Panc1 (cell line): ENCODE results near the gene CNOT1. TPM values are rescaled to one million over a fixed set of nuclear protein-coding genes. Genes with fewer than 3 reads are reported as not detected.

ENCODE experiments used
- ATAC-seq: fragments of 200-7000 bp; cut with Tn5 transposase; 2 replicates; pipeline ENCODE4 v1.9.1; 2020; ENCODE audit warnings: mild to moderate bottlenecking, moderate library complexity
- BruUV-seq: library from RNA; stranded (reverse); fragments of 400-500 nt; replicated peaks from 2 replicates; lab custom pipeline; 2021; lab: Mats Ljungman, UMichigan
- CTCF ChIA-PET: fragments of 300-600 bp; sonication (Branson Sonifier 250); formaldehyde crosslinking; loops from one replicate; lab custom pipeline; 2022; ENCODE audit warnings: antibody characterized with exemption; lab: Charles Lee
- POLR2A ChIA-PET: fragments of 300-600 bp; sonication (Branson Sonifier 250); formaldehyde crosslinking; loops from one replicate; lab custom pipeline; 2022; ENCODE audit warnings: antibody characterized with exemption; lab: Charles Lee
- DNase-seq: peaks from one replicate; pipeline ENCODE4 v3.0.0-alpha.2; 2010; ENCODE audit warnings: low read depth, low spot score
- H3K27ac ChIP-seq: 2 replicates; pipeline ENCODE4 v1.5.1; 2011; ENCODE audit warnings: mild to moderate bottlenecking, low read length, inconsistent platforms
- H3K27me3 ChIP-seq: fragments of 200-500 bp; sonication (Bioruptor generic); 2 replicates; pipeline ENCODE4 v1.6.0; 2014; ENCODE audit warnings: low read length, inconsistent platforms; ENCODE audit not compliant: control insufficient read depth, insufficient read depth
- H3K36me3 ChIP-seq: fragments of 200-500 bp; sonication (Bioruptor generic); 2 replicates; pipeline ENCODE4 v1.5.1; 2014; ENCODE audit warnings: inconsistent platforms, mild to moderate bottlenecking, low read length, moderate library complexity; ENCODE audit not compliant: control insufficient read depth, insufficient read depth
- H3K4me1 ChIP-seq: 2 replicates; pipeline ENCODE4 v1.5.1; 2011; ENCODE audit warnings: inconsistent platforms, mild to moderate bottlenecking, low read length, moderate library complexity; ENCODE audit not compliant: control insufficient read depth, insufficient read depth
- H3K4me3 ChIP-seq, 2 experiments: 2 replicates each; pipeline ENCODE4 v1.5.1; 2011 to 2012; ENCODE audit warnings: low read depth in 2 of 2, low read length in 2 of 2, mild to moderate bottlenecking in 2 of 2, inconsistent platforms in 1 of 2, moderate library complexity in 1 of 2
- H3K9me3 ChIP-seq: fragments of 200-500 bp; sonication (Bioruptor generic); 2 replicates; pipeline ENCODE4 v1.5.1; 2014; ENCODE audit warnings: low read depth, mild to moderate bottlenecking, inconsistent platforms, low read length, moderate library complexity; ENCODE audit not compliant: control insufficient read depth, insufficient read depth
- POLR2AphosphoS5 ChIP-seq: IDR thresholded peaks from 2 replicates; pipeline ENCODE4 v1.6.1; 2012; ENCODE audit warnings: mild to moderate bottlenecking, low read depth, low read length, moderate library complexity
- SIN3A ChIP-seq: IDR thresholded peaks from 2 replicates; pipeline ENCODE4 v1.6.1; 2012; ENCODE audit warnings: low read depth, mild to moderate bottlenecking, low read length, moderate library complexity, borderline replicate concordance; ENCODE audit not compliant: insufficient read depth
- TCF7L2 ChIP-seq: IDR thresholded peaks from 2 replicates; pipeline ENCODE4 v1.6.1; 2011; ENCODE audit warnings: mild to moderate bottlenecking, low read depth, low read length, inconsistent platforms
- in situ Hi-C: cut with HindIII; loops from 2 replicates; pipeline ENCODE4 v1.10.0; 2016; ENCODE audit warnings: low sequenced_read_pairs, low pct_unique_long_range_greater_than_20kb
- intact Hi-C: fragments of 100-400 bp; cut with micrococcal nuclease; formaldehyde crosslinking; loops from one replicate; pipeline ENCODE4 v1.10.0; 2022; ENCODE audit not compliant: unreplicated experiment
- total RNA-seq: library from RNA; stranded (reverse); gene quantifications from one replicate; pipeline ENCODE4 v1.2.1, GENCODE V29; 2021; ENCODE audit not compliant: unreplicated experiment
- TF ChIP-seq, protein P1 (sequence below), 2 experiments: IDR thresholded peaks; 2 replicates each; pipeline ENCODE4 v1.6.1; 2011 to 2012; ENCODE audit warnings: low read depth in 2 of 2, control low read depth in 1 of 2, low read length in 1 of 2, mild to moderate bottlenecking in 1 of 2, moderate library complexity in 1 of 2; ENCODE audit not compliant: insufficient read depth in 1 of 2
- TF ChIP-seq, protein P2 (sequence below): fragments of 450-650 bp; IDR thresholded peaks from 2 replicates; pipeline ENCODE4 v1.5.1; 2017; ENCODE audit warnings: mild to moderate bottlenecking

Gene CNOT1
- total RNA-seq, 1 experiment from 2014 or later, result 170 TPM

DNA sequence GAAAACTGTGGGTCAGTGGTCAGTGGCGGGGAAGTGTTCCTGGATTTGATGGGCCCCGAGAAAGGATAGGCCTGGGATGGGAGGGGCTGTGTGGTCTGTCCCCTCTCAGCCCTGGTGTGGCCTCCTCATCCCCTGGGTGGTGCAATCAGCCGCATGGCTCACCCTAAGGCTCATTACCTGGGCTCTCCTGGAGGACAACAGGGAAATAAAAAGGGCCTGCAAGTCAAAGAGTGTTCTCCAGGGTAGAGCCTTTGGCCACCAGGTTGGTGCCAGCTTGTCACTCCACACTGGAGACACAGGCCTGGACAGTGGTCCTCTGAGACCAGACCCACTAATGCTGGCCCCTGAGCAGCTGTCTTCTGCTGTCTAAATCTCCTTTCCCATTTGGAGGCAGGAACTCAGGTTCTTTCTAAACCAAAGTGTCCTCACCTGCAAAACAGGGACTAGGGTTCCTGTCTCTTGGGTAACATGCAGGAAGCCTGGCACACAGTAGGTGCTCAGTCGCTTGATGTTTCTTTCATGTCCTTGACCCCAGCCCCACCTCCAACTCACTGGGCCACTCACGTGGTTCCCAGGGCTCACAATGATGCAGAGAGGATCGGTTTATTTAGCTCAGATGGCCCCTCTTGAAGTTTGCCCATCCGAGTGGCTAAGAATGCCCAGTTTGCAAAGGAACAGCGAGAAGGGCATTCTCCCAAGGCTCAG lies 127.3 kb downstream of the CNOT1 start:
- no peak for ATAC-seq
- intact Hi-C loops, result no loop called here

DNA sequence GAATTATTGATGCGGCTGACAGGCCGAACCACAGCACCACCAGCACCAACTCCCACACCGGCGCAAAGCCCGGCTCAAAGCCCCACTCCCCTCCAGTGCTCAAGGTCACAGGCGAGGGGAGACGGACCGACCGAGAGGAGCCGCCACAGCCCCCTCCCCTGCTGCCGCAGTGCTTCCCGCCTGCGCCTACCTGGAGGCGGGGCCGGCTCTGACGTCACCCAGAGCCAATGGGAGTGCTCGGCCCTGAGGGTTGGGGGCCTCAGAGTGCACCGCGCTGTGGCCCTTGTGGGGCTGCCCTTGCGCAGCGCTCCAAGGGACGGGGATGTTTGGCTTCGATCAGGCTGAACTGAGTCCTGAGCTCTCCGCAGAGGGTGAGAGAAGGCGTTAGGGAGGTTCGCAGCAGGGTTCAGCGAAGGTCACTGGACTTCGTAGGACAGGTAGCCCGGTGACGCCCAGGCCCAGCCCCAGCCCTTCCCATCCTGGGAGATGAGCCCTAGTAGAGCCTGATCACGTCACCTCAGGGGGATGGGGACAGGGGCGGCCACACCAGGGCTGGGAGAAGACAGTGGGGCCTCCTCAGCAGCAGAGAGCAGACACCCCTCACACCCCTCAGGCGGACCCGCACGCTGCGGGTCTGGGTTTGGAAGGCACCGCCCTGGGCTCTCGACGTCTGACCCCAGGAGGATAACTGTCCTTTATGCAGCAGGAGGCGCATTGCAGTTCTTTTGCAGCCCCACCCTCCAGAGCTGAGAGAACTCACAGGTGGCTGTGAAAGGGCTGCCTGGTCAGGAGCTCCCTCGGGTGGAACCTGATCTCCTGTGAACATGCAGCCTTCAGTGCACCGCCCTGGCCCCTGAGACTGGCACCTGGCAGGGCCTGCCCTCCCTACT lies 128.1 kb downstream of the CNOT1 start:
- no peaks in the 10 kb centered on the region for H3K4me1 ChIP-seq
- H3K27ac ChIP-seq, result no peak overlapping the region
- TF ChIP-seq SIN3A (no peak), POLR2AphosphoS5 (no peak), TCF7L2 (no peak)
- TF ChIP-seq, protein P1, sequence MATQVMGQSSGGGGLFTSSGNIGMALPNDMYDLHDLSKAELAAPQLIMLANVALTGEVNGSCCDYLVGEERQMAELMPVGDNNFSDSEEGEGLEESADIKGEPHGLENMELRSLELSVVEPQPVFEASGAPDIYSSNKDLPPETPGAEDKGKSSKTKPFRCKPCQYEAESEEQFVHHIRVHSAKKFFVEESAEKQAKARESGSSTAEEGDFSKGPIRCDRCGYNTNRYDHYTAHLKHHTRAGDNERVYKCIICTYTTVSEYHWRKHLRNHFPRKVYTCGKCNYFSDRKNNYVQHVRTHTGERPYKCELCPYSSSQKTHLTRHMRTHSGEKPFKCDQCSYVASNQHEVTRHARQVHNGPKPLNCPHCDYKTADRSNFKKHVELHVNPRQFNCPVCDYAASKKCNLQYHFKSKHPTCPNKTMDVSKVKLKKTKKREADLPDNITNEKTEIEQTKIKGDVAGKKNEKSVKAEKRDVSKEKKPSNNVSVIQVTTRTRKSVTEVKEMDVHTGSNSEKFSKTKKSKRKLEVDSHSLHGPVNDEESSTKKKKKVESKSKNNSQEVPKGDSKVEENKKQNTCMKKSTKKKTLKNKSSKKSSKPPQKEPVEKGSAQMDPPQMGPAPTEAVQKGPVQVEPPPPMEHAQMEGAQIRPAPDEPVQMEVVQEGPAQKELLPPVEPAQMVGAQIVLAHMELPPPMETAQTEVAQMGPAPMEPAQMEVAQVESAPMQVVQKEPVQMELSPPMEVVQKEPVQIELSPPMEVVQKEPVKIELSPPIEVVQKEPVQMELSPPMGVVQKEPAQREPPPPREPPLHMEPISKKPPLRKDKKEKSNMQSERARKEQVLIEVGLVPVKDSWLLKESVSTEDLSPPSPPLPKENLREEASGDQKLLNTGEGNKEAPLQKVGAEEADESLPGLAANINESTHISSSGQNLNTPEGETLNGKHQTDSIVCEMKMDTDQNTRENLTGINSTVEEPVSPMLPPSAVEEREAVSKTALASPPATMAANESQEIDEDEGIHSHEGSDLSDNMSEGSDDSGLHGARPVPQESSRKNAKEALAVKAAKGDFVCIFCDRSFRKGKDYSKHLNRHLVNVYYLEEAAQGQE (IDR thresholded peaks at IDR 0.05; ENCODE audit: insufficient read depth in 1 of 2, low read depth in 2 of 2, low read length in 1 of 2), result no peak
- ATAC-seq (no peak), DNase-seq (no peak)
- CTCF ChIA-PET, result no interaction called here
- in situ Hi-C loops (no loop called here), intact Hi-C loops (no loop called here)
- BruUV-seq, result no TSS peak
- peak overlapping the region in 1 of 2 experiments; percentile 39; a peak in 1 of 4 replicates for H3K4me3 ChIP-seq
- H3K36me3 ChIP-seq, result no peaks in the 10 kb centered on the region
- POLR2A ChIA-PET, result no interaction called here
- H3K9me3 ChIP-seq, result no peaks in the 10 kb centered on the region
- H3K27me3 ChIP-seq, result no peaks in the 10 kb centered on the region

More for the DNA sequence above, 127.3 kb downstream of the CNOT1 start:
- Histone ChIP-seq H3K27me3 (no peaks in the 10 kb centered on the region), H3K4me3 (no peak overlapping the region), H3K36me3 (no peaks in the 10 kb centered on the region), H3K4me1 (no peaks in the 10 kb centered on the region), H3K27ac (no peak overlapping the region), H3K9me3 (no peaks in the 10 kb centered on the region)
- ChIA-PET CTCF (no interaction called here), POLR2A (no interaction called here)
- DNase-seq, result no peak
- in situ Hi-C loops, result no loop called here
- no TSS peak for BruUV-seq
- TF ChIP-seq, protein P1 (IDR thresholded peaks at IDR 0.05; ENCODE audit: insufficient read depth in 1 of 2, low read depth in 2 of 2, low read length in 1 of 2), result no peak
- TF ChIP-seq, protein P2, sequence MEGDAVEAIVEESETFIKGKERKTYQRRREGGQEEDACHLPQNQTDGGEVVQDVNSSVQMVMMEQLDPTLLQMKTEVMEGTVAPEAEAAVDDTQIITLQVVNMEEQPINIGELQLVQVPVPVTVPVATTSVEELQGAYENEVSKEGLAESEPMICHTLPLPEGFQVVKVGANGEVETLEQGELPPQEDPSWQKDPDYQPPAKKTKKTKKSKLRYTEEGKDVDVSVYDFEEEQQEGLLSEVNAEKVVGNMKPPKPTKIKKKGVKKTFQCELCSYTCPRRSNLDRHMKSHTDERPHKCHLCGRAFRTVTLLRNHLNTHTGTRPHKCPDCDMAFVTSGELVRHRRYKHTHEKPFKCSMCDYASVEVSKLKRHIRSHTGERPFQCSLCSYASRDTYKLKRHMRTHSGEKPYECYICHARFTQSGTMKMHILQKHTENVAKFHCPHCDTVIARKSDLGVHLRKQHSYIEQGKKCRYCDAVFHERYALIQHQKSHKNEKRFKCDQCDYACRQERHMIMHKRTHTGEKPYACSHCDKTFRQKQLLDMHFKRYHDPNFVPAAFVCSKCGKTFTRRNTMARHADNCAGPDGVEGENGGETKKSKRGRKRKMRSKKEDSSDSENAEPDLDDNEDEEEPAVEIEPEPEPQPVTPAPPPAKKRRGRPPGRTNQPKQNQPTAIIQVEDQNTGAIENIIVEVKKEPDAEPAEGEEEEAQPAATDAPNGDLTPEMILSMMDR, result no peak
- TF ChIP-seq TCF7L2 (no peak), SIN3A (no peak), POLR2AphosphoS5 (no peak)
